CD4-positive, alpha-beta T cell treated with Interleukin-15 for 4 hours (primary cell): Measurements from ENCODE around the gene LRTM1.

Experiments used
- DNase-seq: peaks from one replicate; pipeline ENCODE4 v3.0.0-alpha.2; 2020; ENCODE audit warnings: low spot score

LRTM1 gene

DNA sequence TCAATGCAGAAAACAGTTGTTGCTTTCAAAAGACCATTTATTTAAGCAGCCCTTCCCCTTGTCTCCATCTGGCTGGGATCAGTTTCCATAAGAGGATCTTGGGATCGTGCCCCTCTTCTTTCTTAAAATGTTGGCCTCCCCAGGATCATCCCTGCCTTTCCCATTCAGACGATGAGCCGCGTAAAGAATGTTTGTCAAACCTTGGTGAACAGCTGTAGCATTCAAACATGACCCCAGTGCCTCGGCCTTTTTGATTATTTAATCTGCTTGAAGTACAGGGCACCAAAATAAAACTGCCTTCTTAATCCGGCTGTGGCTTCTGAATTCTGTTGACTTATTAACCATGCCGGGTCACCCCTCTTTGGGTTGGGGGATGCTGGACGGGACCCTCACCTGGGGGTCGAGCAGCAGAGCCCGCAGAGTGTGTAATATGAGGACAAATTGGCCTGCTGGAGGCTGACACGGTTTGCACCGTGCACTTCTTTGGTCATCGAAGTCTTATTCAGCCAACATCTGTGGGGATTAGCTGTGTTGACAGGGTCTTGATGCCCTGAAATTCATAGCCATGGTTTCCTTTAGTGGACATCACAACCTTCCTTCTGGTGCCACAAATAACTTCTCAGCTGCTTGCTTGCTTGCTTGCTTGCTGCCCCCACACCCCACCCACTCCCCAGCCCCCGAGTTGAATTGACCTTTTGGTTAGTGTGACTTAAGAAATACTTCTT lies at the start of gene LRTM1:
Gene LRTM1, minus strand, starts transcription at position 14 of the 725 bp plus-strand sequence. CDS start 148 bp downstream, outside the sequence.
- no peak for DNase-seq

DNA sequence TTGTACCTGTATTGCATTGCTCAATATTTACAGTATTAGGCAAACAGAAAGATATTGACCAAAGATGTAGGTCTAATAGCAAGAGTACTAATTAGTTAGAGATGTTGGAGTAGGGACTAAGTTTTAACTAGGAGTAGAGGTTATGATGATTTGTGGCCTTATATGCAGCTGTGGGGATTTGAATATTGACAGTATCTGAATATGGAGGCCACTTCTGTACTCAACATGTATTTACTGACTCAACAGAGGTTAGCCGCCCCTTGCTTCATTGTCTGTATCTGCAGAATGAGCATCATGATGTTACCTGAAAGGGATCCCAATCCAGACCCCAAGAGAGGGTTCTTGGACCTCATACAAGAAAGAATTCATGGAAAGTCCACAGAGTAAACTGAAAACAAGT lies 49.6 kb upstream of the LRTM1 start:
- no peak for DNase-seq

DNA sequence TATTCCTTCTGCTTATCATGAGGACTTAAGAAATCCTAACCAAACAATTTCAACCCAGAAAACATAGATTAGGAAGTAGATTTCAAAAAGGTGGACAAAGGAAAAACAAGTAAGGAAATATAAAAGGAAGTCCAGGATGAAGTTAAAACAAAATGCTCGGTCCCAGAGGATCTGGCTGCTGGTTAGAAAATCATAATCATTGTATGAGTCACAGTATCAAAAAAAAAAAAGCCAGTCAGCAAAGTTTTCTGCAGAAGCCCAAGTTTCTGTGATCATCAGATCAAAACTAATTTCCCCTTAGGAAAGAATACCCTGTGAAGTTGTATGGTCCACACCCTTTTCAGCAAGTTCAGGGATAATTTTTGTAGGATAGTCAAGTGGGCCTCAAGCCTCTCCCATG lies 43.0 kb upstream of the LRTM1 start:
- no peak for DNase-seq

DNA sequence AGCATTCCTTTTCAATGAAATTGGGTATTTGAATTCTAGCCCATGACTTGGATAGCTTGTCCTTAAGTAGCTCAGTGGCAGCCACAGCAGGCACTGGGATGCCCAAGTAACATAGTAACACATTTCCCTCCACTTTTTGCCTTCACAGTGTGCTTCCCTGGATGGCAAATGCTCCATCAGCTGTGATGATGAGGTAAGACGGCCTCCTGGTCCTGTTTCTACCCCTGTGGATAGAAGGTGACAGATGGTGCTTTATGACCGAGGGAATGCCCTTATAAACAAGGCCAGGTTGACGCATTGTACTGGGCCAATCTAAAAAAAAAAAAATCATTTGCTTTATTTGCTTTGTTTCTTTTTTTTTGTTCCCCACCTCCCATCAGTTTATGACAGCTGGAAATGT lies 41.8 kb upstream of the LRTM1 start:
- DNase-seq, result no peak

DNA sequence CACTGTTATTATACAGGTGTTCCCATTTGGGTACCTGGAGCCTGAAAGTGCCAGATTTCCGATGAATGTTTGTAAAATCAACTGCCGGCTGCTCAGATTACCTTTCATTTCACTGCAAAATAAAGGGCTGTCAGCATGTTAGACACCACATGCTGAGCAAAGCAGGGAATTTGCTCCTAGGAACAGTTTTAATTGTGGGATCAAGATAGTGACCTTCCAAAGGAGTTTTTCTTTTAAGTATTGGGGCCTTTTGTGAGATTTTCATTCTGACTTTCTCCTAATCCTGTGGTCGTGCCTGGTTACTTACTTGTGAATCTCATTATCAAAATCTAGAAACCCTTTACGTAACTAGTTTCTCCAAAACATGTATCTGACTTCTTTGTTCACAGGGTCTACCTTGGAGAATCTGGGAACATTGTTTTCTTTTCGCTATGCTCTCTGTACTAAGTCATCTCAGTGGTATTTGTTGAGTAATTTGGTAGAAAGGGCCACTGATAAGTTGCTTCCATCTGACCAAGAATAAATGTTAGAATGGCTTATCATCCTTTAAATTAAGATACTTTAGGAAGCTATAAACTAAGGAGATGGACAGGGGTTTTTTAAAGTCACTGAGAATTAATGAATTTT lies 40.8 kb upstream of the LRTM1 start:
- DNase-seq, result no peak

DNA sequence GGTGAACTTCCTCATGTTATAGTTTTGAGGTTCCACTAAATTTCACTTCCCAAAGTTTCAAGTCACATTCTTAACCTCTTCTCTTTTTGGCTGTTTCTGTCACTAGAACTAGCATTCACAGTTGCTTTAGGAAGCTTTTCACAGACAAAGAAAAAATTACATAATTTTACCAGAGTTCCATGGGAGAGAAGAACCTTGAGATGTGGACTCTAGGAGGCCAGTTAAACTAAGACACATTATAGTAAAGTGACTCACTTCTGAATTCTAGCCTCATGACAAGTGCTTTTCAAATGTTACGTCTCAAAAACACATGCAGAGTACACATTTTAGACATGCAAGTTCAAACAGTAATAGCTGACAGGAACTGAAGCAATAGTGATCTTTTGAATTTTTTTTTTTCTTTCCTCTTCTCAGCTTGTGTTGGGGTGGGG lies 39.9 kb upstream of the LRTM1 start:
- no peak for DNase-seq

DNA sequence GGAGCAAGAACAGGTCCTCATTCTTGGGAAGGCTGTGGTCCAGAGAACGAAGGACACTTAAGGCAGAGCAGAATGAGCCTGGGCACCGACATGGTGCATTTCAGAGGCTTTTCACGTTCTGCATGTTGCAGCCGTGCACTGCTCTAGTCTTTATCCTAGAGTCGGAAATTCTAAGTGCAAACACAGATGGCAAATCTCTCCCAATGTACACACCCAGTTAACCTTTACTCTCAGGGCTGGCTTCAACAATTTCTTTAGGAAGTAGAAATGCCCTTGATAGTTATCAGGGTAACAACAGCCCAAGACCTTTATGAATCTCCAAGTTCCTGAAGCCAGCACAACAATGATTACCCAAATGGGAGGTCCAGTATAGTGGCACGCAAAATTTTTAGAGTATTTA lies 39.1 kb upstream of the LRTM1 start:
- no peak for DNase-seq

DNA sequence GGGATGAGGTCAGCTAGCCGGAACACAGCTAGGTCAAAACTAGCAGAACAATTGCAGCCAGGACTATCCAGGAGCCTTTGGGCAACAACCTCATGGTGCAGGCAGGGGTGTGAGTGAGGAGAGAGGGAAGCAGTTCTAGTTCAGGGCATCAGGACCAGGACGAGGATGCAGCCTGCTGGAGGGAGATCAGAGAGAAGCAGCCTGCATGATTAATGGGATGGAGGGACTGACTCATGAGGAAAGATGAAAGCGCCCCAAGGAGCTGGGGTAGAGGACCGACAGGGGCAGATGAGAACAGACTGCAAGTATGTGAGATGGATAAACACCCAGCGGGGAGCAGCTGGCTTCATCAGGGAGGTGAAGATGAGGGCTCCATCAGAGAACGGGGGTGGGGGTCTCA lies 37.9 kb upstream of the LRTM1 start:
- DNase-seq, result no peak

DNA sequence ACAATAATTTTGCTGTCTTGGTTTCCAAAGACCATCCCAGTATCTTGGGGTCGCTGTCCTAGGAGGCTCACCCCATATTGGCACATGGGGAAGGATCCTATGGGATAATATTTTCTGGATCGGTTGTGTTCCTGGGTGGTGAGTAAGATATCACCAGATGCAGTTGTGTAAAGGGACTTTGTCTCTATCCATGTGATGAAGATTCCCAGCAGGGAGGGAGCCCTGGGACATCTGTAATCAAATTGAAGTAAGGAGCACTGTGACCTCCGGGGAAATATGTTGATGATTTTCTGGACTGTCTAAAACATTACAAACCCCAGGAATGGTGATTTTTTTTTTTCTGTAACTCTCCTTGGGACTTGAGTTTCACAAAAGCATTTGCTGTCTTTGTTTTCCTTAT lies 36.2 kb upstream of the LRTM1 start:
- DNase-seq, result no peak

DNA sequence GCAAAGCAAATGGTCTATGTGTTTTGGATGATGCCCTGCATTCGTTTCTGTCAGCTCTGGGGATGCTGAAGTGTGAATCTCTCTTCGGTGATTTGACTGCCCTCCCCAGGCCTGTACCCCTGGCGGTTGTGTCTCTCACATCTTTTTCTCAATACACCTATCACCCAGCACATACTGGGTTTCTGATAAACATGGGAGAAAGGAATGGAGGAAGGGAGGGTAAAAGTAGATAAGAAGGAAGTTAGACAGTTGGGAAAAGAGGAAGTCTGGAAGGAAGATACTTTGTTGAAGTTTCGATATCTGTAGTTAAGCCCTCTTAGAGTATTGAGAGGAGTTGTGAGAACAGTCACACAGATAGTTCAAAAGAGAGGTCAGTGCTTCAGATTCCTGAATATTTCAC lies 35.8 kb upstream of the LRTM1 start:
- no peak for DNase-seq

DNA sequence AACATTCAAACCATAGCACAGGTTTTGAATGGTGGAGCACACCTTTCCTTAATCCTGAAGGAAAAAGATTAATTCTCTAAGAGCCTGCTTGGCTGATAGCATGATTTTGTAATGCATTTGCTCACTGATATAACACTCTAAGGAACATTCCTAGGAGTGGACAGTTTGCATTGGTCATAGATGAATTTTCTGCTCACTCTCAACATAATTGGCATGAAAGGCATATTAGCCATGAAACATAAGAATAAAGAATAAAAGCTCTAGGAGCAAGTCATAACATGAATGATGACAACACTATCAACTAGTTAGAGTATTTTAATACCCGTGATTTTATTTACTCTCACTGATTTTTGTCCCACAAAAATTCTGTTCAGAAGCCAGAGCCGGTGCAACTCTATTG lies 34.3 kb upstream of the LRTM1 start:
- DNase-seq, result no peak

DNA sequence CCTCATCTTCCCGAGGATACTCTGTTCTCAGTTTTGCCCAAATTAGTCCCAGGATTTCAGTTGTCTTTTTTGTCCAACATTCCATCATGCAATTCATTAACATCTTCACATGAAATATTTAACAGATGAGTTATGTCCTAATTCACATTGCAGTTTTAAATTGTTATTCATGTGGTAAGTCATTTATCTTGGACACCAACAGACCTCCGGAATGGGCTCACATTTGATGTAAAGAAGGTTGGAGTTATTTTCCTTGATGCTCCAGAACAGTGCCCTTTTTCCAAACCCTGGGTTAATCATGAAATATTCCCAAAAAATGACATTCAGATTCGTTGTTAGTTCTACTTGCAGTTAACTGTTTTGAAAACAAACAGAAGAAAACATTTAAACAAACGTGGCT lies 32.8 kb upstream of the LRTM1 start:
- DNase-seq, result no peak

DNA sequence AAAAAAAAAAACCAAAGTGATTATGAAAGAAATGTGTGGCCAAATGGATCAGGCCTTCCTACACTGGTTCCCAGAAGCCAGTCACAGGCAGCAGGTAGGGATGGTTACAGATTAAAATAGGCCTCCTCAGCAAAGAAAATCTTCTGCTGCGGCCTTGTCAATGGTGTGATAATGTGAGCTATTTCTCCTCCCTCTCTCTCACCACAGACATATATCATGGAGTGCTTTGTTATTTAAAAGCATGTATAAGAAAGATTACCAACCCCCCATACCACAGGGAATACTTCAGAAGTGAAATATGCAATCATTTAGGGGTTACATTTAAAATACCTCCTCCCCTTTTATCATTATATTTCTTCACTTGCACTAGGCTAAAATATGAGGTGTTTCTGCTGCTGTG lies 32.2 kb upstream of the LRTM1 start:
- DNase-seq, result no peak

DNA sequence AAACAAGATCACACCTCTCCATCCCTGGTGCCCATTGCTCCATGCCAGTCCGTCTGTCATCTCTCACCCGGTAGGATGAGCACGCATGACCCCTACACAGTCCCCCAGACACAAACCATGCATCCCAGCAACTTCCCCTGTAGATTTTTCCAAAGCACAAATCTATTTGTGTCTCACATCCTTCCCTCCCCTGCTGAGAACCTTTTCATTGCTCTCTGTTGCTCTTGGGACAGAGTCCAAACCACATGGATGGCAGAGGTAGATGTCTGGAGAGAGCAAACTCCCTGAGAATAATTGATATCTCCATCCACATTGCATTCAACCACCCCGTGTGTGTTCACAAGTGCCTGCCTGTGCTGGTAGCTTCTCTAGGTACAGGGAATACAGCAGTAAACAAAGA lies 29.9 kb upstream of the LRTM1 start:
- DNase-seq, result no peak

DNA sequence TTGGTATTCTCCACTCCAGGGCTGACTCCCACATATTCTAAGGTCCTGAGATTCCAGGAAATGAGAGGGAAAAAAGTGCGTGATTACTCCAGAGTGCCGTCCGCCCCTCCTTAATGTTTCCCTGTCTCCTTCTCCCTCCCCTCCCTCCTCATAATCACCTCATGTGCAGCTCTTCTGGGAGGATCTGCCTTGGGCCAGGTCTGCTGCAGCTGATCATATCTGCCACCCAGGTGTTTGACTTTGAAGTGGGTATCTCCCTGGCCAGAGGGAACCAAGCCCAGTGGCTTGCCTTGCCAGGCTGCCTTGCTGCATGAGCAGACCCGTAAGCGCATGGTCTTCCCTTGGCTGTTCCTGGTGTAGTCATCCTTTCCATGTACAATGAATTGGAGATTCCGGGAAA lies 28.1 kb upstream of the LRTM1 start:
- DNase-seq, result no peak

DNA sequence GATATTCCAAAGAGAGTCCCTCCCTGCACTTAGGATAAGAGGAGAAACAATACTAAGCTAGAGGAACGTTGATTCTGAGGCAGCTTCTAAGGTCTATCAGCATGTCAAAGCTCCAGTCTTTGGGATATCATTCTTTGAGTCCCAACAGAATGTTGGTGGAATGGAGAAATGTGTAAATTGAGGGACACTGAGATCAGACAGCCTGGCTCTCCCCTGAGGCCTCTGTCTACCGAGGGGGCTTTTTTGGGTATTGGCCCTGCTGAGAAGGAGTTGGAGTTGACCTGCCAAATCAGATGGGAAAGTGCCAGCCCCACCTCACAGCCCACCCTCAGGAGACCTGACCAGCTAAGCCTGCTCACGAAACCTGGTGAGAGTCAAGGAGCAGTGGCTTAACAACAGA lies 27.6 kb upstream of the LRTM1 start:
- DNase-seq, result no peak

DNA sequence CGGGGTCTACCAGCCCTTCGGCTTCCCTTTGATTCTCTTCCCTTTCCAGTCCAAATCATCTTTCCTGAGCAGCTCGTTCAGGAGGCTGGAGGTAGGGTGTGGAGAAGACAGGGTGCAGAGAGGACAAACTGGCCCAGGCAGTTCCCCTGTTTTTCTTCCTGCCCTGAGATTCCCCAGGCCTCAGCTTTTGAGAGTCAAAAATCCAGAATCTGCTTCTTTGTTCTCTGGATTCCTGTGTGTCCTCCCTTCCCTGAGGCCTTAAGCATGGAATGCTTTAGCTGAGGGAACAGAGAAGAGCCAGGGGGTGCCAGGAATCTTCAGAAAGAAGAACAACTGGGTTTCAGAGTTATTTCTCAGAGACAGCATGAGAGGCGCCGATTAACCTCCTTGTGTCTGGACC lies 26.7 kb upstream of the LRTM1 start:
- no peak for DNase-seq

DNA sequence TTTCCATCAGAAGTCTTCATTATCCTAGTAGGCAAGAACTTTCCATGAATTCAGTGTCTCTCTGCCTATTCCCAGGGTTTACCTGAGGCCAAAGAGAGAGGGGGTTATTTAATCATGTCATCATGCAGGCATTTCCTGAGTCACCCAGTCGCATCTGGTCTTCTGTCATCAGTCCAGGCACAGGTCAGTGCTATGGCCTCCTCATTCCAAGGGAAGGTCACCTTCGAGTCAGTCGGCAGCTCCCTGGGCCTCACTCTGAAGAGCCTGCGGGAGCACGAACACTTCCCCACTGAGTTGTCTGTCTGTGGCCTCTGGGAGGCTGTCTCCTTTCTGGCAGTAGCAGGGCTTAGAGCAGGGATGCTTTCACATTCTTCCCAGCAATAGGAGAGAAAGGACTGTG lies 26.2 kb upstream of the LRTM1 start:
- no peak for DNase-seq

DNA sequence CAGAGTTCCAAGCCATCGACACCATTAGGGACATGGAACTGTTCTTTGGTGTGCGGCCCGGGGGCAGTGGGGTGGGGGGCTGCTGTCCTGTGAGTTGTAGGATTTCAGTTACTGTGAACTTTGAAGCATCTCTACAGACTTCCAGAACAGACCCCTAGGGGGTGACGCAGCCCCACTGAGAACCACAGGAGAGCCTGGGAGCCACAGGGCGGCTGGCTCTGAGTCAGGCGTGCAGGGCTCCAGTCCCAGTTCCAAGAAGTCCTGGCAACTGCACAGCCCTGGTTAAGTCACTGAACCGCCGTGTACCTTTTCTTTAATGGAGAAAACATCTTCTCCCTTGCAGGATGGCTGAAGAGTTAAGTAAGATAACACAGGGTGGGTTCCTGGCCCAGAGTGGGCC lies 23.5 kb upstream of the LRTM1 start:
- no peak for DNase-seq

DNA sequence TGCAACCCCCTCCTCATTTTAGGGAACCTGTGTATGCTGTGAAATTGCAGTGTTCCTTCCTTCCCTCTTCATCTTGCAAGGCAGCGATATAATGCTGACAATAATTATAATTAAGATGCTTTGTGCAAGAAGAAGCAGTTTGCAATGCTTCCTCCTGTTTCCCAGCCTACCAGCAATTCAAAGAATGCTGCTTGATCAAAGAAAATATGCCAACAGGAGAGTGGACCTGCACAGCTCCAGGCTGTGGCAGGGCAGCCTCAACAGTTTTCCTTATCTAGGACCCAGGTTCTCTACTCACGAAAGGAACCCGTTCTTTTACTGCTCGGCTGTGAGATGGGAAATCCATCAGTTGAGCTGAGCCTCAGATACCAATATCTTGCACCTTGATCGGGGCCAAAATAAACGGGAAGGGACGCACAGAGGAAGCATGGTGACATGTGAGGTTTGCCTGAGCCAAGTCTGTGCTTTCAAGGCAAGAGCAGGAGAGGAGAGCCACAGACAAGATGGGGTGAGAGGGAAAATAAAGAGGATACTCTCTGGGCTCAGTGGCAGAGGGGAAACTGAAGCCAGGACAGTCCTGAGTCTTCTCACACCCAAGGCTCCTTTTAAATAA lies 22.6 kb upstream of the LRTM1 start:
- DNase-seq, result no peak

DNA sequence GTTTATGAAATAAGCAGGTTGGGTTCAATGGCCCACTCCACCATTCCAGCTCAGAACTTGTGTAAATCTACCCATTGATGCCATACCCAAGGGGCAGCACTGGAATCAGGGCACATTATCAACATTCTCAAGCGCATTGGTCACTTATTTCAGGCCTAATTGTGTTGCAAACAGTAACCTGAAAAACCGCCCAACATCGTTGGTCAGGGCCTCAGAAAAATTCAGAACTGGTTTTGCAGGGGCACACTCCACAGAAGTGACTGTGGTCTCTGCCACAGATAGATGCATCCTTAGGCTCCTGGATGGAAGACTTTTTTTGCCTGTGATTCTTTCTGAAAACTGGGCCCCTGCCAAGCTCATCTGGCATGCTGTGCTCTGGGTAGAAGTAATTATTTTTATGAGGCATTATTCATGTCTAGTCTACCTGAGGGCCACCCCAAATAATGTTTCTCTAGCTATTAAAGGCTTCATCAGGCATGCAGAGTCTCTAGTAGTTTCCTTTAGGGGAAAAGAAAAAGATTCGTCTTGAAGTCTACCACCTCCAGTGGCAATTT lies 21.7 kb upstream of the LRTM1 start:
- DNase-seq, result no peak

DNA sequence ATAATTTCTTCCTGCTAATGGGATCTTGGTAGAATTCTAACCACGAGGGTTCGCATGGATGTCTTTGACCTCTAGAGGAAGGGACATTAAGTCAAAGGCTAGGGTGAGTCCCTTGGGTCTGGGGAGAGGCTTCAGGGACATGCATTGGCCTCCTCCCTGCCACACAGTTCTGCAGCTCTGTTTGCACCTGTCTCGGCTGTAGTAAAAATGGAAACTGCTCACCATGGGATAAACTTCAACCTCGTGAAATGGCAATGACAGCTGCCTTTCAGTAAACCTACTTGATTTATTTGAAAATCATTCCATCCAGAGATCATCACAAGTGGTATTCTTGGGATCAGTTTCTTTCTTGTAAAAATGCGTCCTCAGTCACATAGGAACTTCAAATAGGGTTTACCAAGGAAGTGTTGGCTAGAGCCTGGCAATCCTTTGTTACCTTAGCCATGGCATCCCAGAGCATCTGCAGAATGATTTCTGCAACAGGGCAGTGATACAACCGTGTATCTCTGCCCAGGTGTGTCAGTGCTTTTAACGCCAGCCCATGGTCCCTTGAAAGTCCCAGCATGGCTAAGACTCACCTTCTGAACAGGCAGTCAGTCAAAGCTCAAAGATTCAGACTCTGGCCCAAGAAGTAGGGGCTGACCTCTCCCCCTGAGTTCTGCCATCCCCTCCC lies 14.0 kb upstream of the LRTM1 start:
- no peak for DNase-seq

DNA sequence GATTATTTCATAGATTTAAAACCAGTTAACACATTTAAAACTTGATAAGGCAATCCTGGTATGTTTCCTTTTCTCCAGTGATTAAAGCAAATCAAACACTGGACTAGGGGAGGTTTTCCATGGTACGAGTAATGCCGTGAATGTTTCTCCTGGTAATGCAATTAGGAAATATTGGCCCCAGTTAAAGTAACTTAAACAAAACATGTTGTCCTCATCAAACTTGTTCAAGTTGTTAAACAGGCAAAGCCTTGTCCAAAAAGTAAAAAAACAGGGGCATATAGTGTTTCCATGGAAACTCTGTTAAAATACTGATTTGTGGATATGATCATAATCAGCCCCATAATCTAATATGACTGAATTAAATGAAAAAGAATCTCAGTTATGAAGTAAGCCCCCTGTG lies 13.1 kb upstream of the LRTM1 start:
- no peak for DNase-seq
